ENCODE results near the gene EXOC3L4.

DNA sequence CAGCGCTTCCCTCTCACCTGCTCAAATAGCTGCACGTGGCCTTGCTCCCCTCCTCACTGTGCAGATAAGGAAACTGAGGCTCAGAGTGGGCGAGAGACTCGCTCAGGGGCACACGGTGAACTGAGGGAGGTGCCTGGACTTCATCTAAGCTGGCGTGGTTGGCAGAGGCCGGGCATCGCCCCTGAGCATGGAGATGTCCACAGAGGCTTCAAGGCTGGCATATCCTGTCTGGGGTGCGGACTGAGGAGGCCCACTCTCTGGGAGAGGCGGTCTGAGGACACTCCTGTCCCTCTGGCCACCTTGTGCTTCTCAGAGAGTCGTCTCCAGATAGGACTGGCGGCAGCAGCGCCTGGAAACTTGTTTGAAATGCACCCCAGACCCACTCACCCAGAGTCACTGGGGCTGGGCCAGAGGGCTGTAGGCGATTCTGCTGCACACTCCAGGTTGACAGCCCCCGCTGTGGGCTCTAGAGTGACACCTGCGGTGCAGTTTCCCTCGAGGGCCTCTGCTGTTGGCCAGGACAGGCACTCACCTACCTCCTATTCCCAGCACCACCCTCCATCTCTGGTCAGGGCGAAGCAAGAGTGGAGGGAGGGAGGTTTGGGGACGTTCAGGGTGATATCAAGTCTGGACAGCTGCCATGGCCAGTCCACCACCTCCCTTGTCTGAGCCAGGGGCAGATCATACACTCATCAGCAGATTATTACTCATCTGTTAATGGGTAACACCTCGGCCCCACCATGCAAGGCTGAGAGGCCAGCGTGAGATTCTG lies 21.7 kb upstream of the EXOC3L4 start:
- TF ChIP-seq, protein P1, sequence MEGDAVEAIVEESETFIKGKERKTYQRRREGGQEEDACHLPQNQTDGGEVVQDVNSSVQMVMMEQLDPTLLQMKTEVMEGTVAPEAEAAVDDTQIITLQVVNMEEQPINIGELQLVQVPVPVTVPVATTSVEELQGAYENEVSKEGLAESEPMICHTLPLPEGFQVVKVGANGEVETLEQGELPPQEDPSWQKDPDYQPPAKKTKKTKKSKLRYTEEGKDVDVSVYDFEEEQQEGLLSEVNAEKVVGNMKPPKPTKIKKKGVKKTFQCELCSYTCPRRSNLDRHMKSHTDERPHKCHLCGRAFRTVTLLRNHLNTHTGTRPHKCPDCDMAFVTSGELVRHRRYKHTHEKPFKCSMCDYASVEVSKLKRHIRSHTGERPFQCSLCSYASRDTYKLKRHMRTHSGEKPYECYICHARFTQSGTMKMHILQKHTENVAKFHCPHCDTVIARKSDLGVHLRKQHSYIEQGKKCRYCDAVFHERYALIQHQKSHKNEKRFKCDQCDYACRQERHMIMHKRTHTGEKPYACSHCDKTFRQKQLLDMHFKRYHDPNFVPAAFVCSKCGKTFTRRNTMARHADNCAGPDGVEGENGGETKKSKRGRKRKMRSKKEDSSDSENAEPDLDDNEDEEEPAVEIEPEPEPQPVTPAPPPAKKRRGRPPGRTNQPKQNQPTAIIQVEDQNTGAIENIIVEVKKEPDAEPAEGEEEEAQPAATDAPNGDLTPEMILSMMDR (IDR thresholded peaks at IDR 0.05; ENCODE audit: low read length) = peak; percentile 27; the same call in 1 of the 2 replicates
- TF ChIP-seq EZH2 (IDR thresholded peaks at IDR 0.05; ENCODE audit: borderline replicate concordance, low read length) = no peak

All from OCI-LY1 (cell line).